Stimulated activated CD4-positive, alpha-beta T cell treated with anti-CD3 and anti-CD28 coated beads, TNF-alpha, amount 100 ng/mL, for 1 hour (primary cell): ENCODE results near the gene ITM2A.

Source experiments
- DNase-seq, 3 donors: peaks; one replicate each; pipeline ENCODE4 v3.0.0-alpha.2; 2020; ENCODE audit warnings: low read depth in 3 of 3, low spot score in 1 of 3

Gene ITM2A

GRCh38 chrX:79366873-79367749, at the start of gene ITM2A:
TSS of gene ITM2A (minus strand) at chrX:79367334. CDS start at chrX:79367215, 119 bp downstream.
- DNase-seq = peak in 2 of 3 donors; percentile 21 to 37

GRCh38 chrX:79415056-79415455, 47.9 kb upstream of the ITM2A start:
- no peak for DNase-seq

GRCh38 chrX:79413963-79414362, 46.8 kb upstream of the ITM2A start:
- no peak for DNase-seq

GRCh38 chrX:79412972-79413371, 45.8 kb upstream of the ITM2A start:
- no peak for DNase-seq

DNA sequence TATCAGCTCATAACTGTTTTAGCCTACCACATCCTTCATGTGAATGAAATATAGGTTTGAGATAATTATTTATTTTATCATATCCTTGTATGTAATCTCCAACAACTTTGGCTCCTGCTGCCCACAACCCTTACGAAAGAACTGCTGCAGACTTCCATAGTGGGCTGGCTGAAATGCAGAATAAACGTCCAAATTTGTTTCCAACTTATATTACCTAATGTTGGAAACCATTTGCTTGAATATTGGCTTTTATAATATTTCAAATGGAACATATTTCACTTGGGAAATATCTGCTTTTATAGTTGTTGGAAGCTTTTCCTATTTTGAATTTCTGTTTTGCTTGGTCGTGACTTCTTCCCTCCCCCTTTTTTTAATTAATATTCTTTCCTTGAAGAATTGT, 45.0 kb upstream of the ITM2A start:
- DNase-seq = no peak

GRCh38 chrX:79409657-79410056, 42.5 kb upstream of the ITM2A start:
- DNase-seq = no peak

GRCh38 chrX:79408623-79409322, 41.6 kb upstream of the ITM2A start:
- no peak for DNase-seq

DNA sequence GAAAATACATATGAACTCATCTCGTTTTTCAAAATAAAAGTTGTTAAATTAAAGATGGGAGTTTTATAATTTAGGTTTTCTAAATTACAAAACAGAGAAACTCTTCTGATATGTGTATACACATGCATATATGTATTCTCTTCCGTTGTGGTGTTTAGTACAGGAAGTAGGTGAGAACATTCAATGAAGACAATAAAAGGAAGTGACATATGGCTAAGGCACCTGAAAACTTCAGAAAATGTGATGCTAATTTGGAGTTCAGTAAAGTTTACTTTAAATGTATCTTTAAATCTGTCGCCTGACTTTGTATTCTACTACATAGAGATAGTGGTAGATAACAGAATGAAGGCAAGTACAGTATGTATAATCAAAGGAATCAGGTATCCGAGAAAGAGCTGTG, 33.5 kb upstream of the ITM2A start:
- DNase-seq = no peak

DNA sequence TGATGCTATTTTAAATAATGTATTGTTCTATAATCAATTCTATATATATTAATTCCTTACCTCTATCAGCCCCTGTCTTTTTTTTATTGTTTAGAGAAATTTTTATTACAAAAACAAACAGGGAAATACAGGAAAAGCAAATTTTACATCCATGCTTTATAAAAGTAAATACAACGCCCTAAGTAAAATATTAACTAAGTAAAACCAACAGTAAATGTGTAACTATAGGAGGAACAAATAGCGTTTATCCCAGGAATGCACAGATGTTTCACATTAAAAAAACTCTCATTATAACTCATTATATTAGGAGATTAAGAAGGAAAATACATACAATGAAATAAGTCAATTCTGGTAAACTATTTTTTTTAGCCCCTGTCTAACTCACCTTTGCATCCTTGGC, 8.2 kb upstream of the ITM2A start:
- no peak for DNase-seq

DNA sequence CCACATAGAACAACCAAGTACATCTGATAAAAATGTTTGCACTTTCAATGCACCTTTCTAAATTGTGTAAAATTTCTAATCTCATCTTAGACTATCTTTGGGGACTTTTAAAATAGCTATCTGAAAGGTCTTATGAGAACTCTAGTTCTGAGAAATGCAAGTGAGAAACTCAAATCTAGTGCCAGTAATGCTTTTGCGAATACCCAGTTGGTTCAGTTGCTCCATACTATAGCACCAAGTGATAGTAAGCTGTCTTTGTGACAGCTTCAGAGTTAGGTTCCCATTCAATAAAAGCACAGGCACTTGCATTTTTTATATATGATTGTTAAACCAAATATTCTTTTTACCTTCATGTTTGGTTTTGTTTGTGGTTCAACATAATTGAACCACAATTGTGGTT, 4.5 kb upstream of the ITM2A start:
- no peak for DNase-seq

DNA sequence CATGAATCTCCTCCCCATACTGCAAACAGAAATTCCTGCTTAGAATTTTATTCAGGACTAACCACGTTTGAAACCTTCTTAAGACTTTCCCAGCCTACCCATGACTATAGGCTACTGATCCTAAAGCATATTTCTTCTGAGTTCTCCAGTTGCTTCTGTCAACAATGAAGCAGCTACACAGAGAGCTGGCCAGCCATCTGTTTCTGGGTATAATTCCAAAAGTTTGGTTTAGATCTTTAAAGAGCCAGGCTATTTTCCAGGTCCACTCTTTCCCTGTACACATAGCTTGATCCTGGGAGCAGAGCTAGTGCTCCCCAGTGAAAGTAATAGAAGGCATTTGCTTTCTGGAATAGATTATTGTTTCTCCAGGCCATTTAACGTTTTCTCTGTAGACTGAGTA, 4.0 kb upstream of the ITM2A start:
- no peak for DNase-seq

DNA sequence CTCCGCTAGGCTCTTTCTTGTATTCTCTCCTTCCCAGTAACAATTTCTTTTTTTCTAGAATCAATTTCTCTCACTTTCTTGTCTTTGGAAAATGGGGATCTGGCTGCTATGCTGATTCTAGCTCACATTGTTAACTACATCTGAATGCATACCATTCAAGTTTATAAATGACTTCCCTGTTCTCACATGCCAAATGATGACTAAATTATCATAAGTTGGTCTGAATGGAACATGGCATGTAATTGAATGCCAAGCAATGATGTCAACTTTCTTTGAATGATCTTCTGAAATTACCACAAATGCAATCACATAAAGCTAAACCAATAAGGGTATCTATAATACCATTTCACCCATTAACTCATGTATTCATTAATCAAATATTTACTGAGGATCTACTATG, 2.7 kb upstream of the ITM2A start:
- DNase-seq = no peak

DNA sequence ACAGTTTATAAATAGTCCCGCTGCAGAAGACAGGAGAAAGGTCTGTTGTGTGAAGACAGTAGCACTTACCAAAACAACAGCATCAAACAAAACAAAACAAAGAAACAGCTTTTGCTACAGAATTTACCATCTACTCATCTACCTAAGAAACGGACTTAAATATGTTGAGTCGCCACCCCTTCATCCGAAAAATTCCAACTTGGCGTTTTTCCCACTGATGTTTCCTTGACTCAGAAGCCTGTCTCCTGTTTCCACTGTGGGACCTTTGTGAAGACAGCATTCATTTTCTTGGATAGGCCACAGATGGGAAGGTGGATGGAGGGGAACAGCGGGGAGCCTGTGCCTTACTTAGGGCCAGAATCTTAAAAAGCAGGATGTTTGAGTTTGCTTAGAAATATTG, 1.3 kb upstream of the ITM2A start:
- DNase-seq = no peak

DNA sequence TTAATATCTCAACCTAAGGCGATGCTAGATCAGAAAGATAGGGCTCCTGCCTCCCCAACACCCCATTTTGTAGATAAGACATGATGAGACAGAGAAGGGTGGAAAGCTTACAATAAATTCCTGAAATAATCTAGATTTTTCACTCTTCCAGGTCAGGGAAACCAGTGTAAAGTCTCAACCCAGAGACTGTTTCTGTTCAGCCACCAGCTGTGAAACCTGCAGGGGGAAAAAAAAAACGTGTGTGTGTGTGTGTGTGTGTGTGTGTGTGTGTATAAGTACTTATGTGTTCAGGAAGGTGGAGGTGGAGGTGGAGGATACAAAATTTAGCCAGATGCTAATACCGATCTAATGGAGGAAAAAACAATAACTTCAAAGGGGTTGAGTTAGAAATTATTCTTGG, 773 bp upstream of the ITM2A start:
- no peak for DNase-seq

DNA sequence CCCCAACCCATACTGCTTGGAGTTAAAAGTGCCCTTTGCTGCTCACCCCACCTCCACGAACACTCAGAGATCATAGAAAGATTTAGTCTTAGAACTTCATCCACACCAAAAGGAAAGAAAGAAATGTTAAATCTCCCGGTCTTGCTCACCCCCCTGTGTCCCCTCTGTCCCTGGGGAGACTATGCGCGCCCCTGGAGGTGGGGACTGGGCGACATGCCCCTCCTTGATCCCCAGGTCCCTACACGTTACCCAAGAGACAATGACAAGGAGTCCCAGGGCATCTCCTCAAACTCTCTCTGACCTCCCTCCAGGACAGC, 620 bp downstream of the ITM2A start:
- DNase-seq = peak in 1 of 3 donors; percentile 1

- no peak for DNase-seq
Observed at GRCh38 chrX:79365591-79365990, 1.5 kb downstream of the ITM2A start.

- DNase-seq = no peak
Observed at GRCh38 chrX:79364306-79364705, 2.8 kb downstream of the ITM2A start.

- DNase-seq = no peak
Observed at GRCh38 chrX:79361192-79361870, 5.8 kb downstream of the ITM2A start.

GRCh38 chrX:79336869-79337815, 30.0 kb downstream of the ITM2A start:
- DNase-seq = no peak

DNA sequence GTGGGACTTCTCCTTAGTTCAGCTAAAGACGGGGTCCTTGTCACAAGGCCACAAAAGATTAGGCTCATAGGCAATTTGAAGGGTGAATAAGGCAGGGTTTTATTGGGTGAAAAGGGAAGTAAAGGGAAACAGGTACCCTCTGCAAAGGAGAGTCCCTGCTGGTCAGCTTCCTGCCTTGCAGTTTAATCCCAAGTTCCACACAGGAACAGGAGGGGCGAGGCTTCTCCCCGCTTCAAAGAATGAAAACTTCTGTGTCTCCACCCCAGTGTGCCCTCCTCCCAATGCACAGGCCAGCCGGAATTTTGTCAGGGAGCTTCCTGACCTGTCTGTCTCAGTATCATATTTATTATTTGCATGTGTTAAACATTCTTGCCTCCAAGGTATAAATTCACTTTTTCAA, 37.1 kb downstream of the ITM2A start:
- no peak for DNase-seq
